C4-2B (cell line): ENCODE results near the gene TP73.

ENCODE experiments used
- H3K27ac ChIP-seq: fragments of 450-650 bp; 2 replicates; pipeline ENCODE4 v1.5.1; 2017
- ZFX ChIP-seq: fragments of 450-650 bp; IDR thresholded peaks from 2 replicates; pipeline ENCODE4 v1.6.1; 2017
- TF ChIP-seq, protein P1 (sequence below): fragments of 450-650 bp; conservative IDR thresholded peaks from 2 replicates; pipeline ENCODE4 v1.5.1; 2017; ENCODE audit warnings: mild to moderate bottlenecking

TP73 gene

DNA sequence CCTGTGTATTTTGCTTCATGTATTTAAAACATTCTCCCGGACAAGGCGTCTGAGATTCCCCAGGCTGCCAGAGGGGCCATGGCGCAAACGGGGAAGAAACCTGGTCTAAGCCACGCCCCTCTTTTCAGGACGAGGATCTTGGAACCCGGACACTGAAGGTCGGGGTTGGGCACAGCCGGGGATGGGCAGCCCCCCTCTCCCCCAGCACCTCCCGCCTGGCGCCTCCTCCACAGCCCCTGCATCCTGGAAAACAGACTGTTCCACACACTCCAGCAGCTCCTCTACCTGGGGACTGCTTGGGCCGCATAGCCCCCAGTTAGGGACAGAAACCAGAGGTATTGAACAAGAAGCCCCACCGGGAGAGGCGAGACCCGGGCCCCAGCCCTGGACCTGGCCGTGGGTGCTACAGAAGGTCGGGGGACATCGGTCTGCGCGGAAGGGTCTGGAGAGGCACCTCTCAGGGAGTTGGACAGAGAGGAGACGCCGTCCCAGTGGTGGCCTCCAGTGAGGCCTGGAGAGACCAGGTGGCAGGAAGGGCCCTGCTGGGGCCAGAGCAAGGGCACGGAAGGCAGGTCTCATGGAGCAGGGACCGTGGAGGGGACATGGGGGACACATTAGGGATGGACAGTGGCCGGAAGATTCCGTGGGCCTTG lies 5.4 kb downstream of the TP73 start:
- no peak for TF ChIP-seq ZFX
- TF ChIP-seq, protein P1, sequence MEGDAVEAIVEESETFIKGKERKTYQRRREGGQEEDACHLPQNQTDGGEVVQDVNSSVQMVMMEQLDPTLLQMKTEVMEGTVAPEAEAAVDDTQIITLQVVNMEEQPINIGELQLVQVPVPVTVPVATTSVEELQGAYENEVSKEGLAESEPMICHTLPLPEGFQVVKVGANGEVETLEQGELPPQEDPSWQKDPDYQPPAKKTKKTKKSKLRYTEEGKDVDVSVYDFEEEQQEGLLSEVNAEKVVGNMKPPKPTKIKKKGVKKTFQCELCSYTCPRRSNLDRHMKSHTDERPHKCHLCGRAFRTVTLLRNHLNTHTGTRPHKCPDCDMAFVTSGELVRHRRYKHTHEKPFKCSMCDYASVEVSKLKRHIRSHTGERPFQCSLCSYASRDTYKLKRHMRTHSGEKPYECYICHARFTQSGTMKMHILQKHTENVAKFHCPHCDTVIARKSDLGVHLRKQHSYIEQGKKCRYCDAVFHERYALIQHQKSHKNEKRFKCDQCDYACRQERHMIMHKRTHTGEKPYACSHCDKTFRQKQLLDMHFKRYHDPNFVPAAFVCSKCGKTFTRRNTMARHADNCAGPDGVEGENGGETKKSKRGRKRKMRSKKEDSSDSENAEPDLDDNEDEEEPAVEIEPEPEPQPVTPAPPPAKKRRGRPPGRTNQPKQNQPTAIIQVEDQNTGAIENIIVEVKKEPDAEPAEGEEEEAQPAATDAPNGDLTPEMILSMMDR, result no peak
- no peak overlapping the region for H3K27ac ChIP-seq

DNA sequence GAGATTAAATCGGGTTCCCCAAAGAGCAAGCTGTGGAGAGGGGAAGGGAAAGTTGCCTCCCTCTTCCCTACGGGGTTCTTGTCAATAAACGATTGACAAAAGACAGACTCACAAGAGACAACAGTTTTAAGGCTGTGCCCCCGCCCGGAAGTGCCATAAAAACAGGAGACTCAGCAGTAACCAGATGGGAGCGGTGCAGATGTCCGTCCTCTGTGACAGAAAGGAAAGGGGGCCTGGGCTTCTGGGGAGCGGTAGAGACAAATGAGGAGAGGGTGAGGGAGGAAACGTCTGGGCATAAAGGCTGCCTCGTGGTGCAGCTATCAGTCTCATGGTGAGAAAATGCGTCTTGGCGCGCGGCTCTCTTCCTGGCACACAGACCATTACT lies 5.9 kb downstream of the TP73 start:
- no peak for TF ChIP-seq ZFX
- TF ChIP-seq, protein P1, result no peak
- H3K27ac ChIP-seq, result no peak overlapping the region

DNA sequence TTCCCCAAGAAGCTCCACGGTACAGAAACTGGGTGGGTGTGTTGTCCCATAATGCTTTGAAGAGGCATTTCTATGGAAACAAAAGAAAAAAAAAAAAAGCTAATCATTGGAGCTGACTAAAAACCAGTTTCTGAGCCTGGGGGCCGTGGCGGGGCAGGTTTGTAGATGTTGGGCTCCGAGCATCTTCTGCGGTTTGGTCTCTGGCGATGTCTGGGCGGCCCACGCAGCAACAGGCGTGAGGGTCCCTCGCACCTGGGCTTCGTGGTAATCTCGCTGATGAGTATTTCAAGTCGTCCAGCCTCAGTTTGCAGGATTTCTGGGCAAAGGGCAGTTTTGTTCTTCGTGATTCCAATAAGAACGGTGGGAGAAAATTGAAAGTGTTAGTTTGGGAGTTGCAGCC lies 6.8 kb downstream of the TP73 start:
- no peak overlapping the region for H3K27ac ChIP-seq
- TF ChIP-seq, protein P1, result no peak
- TF ChIP-seq ZFX, result no peak

DNA sequence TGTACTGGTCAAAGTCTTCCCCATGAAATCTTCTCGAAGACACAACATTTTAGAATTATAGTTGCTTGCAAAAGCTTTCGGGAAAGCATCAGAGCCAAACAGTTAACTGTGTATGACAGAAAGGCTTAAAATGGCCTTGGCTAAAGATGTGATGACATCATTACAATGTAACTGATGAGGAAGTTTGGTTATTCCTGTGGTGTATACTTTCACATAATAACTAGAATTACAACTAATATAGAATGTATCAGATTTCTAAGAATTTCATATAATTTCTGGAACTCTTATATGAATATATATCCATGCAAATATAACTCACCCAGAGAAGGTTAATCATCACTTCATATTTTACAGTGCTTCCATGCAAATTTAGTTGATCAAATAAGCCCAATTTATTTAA lies 8.4 kb downstream of the TP73 start:
- H3K27ac ChIP-seq, result no peak overlapping the region
- no peak for TF ChIP-seq ZFX
- TF ChIP-seq, protein P1, result no peak

DNA sequence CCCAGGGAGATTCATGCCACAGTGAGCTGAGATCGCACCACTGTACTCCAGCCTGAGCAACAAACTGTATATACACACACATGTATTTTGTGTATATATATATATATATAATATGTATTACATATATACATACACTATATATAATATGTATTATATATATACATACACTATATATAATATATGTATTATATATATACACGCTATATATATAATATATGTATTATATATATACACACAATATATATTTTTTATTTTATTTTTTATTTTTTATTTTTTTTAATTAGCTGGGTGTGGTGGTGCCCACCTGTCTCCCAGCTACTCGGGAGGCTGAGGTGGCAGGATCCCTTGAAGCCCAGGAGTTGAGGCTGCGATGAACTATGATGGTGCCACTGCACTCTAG lies 9.3 kb downstream of the TP73 start:
- no peak overlapping the region for H3K27ac ChIP-seq
- TF ChIP-seq, protein P1, result no peak
- no peak for TF ChIP-seq ZFX

DNA sequence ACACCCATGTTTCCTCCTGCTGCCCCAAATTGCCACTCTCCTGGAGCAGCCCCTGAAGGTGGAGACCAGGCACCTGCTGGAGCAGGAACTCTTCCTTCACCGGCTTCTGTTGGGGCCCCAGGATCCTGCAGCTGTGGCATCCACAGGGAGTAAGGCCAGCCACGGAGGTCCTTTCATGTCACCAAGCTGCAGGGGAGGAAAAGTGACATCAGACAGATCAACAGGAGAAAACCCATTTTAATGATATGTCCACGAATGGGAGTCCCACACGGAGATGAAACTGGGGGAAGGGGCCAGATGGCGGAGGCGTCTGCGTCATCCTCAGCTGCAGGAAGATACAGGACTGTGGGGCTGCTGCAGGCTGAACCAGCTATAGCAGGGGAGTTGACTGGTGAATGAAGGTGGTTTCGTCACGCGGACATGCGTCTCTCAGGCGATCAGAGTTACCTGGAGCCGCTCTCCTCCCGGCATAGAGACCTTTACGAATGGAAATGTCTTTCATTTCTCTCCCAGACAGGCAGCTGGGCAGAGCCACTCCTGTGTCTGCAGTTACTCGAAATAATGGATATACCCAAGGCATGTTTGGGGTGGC lies 9.9 kb downstream of the TP73 start:
- no peak overlapping the region for H3K27ac ChIP-seq
- no peak for TF ChIP-seq ZFX
- TF ChIP-seq, protein P1, result no peak

DNA sequence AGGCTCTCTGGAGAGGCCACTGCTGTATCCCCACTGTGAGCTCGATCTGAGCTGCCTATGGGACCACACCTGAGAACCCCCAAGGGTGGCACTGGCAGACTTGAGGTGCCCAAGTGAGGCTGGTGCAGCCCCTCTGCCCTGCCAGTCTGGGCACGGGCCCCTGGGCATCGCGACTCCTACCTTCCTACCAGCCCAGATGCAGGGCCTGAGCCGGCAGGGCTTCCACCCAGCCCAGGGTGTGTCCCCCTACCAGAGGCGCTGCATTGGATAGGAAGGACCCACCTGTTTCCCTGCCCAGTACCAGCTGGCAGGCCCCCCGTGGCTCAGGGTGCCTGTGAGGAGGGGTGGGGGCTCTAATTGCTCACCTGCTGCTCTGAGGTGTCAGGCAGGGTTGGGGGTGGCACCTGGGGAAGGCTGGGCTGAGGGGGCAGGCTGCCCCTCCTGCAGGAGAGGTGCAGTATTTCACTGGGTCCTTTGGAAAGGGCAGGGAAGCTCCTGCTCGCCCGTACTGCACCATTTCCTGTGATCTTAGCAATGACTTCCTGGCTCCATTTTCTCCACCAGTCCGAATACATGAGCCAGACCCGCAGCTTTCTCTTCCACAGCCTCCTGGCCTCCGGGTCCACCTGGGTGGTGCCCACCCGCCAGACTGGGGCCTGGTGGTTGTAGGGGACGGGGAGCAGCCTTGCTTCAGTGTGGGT lies 11.8 kb downstream of the TP73 start:
- TF ChIP-seq ZFX, result no peak
- TF ChIP-seq, protein P1, result no peak
- no peak overlapping the region for H3K27ac ChIP-seq
